HG02642 (cell line): ENCODE results near the gene C16orf78.

Experiments
- ATAC-seq: cut with Tn5 transposase; IDR thresholded peaks from one replicate; pipeline ENCODE4 v1.9.1; 2021; ENCODE audit warnings: mild to moderate bottlenecking; ENCODE audit not compliant: unreplicated experiment, poor library complexity

C16orf78 gene

DNA sequence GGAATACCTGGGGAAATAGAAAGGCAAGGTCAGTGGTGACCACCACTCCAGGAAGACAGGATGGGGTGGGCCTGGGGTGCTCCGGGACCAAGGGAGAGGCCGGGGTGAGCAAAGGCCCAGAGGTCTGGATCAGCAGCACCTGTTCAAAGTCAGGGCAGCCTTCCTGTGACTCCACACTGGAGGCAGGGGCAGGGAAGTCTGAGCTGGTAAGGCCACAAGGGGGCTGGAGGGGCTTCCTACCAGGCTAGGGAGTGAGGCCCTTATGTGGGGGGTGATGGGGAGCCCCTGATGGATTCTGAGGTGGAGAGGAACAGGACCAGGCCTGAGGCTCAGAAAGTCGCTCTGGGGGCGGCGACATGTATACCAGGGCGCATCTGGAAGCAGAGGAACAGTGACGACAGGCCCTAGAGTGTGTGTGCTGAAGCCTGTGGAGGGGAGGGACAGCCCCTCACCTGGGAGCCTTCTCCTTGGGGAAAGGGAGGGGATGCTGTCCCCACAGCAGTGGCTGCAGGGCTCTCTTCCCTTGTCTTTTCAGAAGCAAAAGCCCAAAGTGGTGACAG lies 3.7 kb downstream of the C16orf78 start:
- ATAC-seq: no peak

DNA sequence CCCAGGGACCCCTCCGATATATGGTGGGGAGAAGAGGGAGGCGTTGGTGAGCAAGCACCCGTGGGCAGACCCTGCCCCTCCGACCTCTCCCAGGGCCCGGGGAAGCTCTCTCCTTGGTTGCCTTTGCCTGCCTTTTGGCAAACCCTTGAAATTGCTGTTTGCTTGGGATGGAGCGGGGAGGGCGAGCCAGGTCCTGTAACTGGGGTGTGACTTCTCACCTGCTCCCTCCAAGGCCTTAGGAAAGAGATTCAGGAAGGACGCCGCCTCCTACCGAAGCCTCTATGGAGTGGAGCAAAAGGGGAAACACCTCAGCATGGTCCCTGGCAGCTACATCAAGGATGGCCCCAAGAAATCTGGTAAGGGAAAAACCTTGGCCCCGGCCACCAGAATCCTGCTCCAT lies 4.6 kb downstream of the C16orf78 start:
- ATAC-seq: no peak

DNA sequence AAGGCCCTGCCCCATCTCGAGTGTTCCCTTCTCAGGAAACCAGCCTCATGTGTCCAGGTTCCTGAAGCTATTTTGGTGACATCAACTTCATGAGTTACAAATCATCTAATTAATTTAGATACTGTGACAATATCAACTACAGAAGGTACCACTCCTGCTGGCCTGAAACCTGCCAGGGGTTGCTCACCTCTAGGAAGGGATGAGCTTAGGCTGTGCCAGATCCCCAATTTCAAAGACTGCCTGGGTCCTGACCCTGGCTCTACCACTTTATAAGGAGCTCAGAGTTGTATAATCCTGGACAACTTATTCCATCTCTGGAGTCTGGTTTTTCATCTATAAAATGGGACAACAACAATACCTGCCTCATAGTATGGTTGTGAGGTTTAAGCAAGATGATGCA lies 5.2 kb downstream of the C16orf78 start:
- ATAC-seq: no peak

DNA sequence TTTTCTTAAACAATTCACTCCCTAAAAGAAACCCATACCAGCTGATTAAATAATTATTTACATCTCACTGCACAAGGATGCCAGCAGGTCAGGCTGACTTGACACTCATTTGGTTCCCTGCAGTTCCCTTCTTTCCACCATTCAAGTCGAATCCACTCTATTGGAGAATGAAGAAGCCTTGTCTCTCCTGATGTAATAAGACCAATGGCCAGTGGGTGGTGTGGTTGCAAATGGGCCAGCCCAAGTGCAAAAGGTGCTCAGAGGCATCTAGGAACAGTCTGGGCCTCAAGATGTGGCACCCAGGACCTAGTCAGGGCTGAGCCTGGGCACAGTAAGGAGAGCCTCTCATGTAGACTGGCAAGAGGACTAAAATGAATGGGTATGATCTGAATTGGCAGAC lies 9.3 kb downstream of the C16orf78 start:
- ATAC-seq: no peak

DNA sequence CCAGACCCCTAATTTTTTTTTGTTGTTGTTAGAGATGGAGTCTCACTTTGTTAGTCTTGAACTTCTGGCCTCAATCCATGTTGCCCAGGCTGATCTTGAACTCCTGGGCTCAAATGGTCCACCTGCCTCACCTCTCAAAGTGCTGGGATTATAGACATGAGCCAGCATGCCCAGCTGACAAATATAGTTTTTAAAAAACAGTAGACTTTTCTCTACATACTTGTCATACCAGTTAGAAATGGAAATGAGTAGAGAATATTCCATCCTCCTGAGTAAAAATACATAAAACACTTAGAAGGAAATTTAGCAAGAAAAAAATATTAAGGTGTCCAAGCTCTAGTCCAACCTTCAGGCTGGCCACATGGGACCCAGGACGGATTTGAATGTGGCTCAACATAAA lies 21.4 kb downstream of the C16orf78 start:
- ATAC-seq: no peak

DNA sequence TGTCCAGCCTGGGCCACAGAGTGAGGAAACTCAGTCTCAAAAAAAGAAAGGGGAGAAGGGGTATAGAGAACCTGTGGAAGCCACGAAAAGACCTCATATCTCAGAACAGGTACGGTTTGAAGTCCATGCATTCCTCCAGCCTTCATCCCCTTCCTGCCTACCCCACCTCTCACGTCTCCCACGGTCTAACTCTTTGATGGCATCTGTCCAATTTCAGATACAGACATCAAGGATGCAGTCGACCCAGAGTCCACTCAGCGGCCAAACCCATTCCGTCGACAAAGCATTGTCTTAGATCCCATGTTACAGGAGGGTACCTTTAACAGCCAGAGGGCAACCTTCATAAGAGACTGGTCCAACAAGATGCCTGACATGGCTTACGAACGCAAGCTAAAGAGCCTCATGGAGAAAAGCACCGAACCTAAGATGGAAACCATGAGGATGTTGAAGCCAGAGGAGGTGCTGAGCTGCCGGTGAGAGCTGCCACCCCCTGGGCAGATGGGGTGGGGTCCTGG lies 22.7 kb downstream of the C16orf78 start:
- no peak for ATAC-seq

DNA sequence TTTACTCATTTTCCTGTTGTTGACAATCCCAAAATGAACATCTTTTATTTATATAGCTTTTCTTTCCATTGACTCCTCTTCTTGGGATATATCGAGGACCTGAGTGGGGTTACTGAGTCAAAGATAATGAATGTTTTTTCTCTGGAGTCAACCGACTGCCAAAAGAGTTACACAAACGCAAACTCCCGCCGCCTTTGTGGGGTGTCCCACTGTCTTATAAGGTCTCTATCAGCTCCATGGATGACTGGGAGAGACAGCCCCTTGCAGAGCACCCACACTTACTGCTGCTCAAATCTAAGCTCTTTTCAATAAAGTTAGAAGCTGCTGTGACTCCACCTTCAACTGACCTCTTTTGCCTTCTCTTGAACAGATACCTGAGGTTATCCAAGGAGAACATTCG lies 25.2 kb downstream of the C16orf78 start:
- ATAC-seq: no peak

DNA sequence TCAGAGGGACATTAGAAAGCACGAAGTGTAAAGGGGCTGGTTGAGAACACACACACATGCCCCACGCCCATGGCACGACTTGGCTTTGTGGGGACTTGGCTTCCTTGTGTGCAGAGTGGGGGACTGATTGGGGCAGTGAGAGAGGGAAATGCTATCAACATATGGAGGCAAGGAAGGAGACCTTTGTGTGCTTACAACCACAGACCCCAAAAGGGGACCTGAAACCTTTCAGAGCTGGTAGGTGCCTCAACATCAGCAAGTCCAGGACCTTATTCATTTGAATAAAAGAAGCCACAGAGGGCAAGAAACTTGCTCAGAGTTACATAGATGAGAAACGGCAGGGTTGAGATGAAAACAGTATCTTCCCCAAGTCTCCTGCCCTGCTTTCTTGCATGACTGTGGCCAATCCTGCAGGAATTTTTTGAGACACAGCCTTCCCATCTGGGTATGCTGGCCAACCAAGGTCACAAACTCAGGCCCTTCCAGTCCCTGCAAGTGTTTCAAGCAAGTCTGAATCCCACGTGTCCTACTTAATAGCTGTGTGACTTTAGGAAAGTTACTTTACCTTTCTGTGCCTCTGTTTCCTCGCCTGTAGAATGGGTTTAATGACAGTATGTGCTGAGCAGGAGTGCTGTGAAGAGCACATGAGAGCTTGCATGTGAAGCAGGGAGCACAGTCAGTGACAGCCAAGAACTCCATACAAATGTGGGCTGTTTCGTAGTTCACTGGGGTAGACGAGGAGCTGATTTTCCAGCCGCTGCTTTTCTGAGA lies 26.2 kb downstream of the C16orf78 start:
- ATAC-seq: peak; percentile 97

DNA sequence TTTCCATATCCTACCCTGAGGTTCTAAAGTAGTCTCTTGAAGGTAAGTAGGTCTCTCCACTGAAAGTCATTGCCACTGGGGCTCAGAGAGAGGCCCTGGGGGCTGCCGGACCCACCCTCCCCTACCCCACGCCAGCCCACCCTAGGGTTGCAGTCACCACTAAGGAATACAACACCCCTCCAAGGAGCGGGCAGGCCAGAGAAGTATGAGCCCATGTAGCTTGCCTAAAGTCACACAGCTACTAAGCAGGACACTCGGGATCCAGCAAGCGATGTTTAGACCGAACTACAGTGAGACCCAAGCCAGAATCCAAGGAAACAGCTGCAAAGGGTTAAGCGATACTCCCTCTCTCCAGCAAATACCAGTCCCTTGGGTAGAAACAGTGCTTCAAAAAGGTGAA lies 27.0 kb downstream of the C16orf78 start:
- ATAC-seq: no peak

DNA sequence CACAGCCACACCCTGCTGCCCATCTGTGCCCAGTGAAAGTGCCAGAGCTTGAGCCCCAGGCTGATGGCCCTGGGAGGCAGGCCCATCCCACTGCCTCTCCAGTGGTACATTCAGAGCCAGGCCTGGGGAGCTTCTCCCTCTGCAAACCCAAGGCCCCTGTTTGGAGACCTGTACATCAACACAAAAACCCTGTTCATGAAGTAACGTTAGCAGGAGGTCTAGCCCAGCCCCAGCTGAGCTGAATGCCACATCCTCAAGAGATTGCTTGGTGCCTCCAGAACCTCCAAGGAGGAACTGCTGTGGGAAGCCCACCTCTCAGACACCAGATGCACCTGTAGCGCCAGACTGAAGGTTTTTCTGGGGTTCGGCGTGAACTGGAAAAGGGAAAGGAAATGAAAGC lies 31.5 kb downstream of the C16orf78 start:
- ATAC-seq: no peak

DNA sequence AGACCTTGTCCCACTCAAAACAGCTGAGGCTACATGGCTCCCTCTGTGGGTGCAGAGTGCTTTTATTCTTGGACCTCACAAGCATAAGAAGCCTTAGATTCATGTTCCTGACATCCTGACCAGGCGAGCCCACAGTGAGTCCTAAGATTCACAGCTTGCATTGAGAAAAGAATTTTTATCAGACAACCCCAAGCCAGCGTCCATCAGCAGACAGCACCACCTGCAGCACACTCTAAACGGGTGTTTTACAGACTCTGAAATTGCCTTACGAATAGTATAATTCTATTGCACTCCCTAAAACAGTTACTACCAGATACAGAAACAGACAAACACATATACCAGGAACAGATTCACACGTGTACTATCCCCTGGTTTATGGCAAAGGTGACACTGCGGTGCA lies 31.9 kb downstream of the C16orf78 start:
- no peak for ATAC-seq

DNA sequence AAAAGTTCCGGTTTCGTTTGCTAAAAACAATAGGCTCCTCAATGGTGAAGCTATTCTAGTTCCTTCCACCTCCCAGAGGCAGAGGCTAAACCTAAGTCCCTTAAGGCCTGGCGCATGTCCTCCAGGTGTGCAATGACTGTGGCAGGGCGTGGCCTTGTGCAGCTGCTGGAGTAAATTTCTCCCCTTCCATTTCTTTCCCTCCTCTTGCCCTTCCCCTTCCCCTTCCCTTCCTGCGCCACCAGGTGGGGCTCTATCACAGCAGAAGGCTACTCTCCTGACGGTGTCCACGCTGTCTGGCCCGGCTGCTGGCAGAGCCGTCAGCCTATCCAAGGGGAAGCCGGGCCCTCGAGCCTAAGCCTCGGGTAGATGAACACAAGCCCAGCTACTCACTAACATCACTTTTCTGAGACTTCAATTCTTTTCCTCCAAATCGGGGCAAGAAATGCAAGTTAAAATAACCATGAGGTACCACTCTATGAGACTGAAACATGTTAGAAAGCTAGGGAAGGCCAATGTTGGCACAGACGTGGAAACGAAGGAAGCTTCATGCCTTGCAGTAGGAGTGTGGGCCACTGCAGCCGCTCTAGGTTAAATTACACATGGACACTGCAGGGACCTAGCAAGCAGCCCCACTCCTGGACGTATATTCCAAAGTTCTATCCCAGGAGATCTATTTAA lies 34.4 kb downstream of the C16orf78 start:
- peak; percentile 96 for ATAC-seq

DNA sequence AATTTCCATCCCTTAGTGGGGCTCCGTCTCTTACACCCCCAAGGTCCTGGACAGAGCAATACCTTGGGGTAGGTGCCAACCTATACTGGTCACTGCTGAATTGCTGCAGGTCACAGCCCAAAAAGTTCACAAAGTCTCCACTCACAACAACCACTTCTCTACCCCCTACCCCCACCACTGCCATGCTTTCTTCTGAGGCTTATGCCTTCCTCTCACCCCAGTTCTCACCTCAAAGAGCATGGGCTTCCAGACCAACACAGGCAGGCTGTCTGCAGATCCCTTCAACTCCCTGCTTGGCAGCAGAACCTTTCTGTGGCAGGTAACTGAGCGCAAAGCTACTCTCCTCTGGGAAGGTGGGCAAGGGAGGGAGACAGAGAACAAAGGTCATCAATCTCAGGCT lies 35.5 kb downstream of the C16orf78 start:
- no peak for ATAC-seq

DNA sequence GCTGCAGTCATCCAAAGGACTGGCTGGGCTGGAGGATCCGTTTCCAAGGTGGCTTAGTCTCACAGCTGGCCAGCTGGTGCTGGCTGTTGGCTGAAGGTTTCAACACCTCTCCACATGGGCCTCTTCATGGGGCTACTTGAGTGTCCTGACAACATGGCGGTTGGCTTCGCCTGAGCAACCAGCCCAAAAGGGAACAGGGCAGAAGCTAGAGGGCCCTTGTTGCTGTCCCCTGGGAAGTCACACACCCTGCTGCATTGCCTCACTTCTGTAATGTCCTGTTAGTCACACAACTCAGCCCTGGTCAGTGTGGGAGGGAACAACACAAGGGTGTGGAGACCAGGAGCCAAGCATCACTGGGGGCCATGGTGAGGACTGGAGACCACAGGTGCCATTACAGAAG lies 36.6 kb downstream of the C16orf78 start:
- no peak for ATAC-seq

DNA sequence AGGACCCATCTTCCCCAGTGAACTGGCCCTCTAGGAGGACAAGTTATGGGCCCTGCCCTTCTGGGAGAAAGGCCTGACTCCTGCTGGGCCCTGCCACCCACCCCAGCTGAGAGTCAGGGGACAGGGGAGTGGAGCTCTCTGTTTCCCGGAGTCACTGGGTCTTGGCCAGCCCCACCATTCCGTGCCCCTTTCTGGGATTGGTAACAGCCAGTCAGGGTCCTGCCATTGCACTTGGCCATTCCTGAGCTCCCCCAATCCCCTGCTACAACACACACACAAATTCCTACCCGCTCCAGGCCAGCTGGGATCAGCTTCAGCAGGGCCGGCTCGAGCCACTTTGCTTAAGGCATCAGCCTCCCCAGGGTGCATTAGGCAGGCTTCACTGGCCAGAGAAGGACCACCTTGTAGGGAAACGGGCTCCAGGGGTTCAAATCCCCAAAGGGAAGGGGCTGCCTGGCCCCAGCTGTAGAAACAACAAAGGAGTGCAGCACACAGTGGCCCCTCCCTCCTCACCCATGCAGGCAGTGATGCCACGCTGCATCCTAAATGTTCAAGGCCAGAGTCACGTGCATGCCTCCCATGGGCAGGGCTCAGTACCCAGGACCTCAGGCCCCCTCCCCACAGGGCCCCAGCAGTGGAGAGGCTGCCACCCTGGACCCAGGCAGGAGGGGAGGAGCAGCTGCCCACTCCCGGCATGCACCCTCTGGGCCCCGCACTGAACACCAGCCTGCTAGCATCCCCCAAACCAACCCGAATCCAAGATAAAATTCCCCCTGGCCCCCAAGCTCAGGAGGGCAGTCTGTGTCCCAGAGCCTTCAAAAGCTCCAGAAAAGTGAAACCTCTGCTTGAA lies 37.7 kb downstream of the C16orf78 start:
- ATAC-seq: no peak

DNA sequence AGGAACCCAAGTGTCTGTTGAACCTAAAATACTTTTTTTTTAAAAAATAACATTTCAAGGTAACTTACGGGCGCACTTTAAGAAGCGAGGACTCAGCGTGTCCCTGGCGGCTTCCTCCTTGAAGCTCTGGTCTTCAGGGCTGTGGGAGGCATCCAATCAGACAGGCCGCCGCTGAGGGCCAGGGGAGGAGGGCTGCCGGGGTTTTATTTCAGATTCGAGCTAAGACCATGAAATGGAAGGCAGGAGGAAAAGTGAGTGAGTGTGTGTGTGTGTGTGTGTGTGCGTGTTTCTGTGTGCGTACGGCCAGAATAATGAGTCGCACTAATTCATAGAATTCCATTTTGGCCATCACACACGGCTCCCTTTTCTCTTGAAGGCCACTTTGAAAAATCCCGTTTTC lies 41.1 kb downstream of the C16orf78 start:
- no peak for ATAC-seq

DNA sequence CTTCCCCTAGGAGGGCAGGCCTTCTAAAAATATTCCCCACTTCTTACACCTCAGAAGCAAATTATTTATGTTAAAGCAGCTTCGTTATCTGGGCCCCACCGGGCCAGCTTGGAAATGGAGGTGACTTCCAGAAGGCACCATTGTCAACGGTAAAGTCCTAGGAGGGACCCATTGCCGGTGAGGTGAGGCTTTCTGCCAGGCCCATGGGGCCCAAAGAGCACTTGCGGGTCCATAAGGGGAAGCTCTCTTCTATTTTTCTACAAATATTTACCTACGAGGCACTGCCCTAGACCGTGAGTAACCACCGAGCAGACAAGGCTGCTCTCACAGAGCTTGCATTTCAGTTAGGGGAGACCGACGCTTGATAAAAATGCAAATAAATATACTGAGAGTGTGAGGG lies 41.5 kb downstream of the C16orf78 start:
- ATAC-seq: no peak

DNA sequence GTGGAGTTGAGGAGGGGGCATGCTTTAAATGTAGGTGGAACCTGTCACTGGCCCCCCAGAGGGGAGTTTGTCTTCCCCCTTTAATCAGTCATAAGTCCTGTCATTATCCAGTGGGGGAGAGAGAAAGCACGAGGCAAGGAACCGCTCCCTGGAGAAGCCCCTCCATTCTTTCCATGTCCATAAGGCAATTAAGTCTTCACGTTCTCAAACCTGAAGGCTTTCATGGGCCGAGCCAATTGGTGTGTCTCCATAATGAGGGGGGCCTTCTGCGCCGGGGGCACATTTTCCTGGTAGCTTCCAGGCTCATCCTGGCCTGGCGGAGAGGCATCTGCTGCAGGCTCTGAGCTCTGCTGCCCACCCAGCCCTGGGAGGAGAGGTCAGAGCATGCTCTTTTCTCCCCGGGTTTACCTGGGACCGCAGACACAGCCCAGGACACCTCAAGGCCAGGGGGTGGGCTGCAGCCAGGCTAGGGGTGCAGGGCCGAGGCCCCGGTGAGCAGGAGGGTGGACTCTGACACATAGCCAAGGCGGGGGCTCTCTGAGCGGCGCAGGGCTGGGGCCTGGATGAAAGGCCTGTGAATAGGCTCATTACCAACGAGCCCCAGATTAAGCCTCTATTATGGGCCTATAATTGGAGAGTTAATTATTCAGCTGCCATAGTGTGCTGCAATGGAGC lies 42.5 kb downstream of the C16orf78 start:
- ATAC-seq: no peak

DNA sequence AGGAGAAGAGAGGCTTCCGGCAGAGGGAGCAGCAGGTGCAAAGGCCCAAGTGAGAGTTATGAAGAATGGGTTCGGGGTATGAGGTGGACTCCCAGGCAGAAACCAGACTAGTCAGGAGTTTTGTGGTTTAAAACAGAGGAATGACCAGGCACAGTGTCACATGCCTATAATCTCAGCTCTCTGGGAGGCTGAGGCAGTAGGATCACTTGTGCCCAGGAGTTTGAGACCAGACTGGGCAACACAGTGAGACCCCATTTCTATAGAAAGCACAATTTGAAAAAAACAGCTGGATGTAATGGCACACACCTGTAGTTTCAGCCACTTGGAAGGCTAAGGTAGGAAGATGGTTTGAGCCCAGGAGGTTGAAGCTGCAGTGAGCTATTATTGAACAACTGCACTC lies 43.8 kb downstream of the C16orf78 start:
- ATAC-seq: no peak

DNA sequence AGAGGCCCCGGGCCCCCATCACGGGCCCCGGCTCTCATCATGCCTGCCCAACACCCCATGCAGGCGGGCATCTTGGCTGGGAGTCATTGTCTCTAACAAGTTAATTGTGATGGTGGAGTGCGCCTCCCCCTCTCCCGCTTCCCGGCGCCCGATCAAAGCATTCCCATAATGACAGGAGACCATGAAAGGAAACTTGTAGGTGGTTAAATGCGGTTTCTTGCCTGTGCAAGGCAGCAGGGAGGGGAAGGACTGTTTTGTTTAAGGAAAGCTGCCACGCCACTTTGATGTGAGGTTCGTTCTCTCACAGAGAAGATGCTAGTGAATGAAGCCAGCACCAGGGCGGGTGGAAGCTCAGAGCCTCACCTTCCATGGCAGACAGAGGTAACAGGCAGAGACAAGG lies 45.4 kb downstream of the C16orf78 start:
- ATAC-seq: no peak
